Endothelial cell of umbilical vein (primary cell): ENCODE data around the gene PRUNE2. TPM values are rescaled to one million over a fixed set of nuclear protein-coding genes. Genes with fewer than 3 reads are reported as not detected.

ENCODE experiments used
- BruUV-seq: library from RNA; stranded (reverse); fragments of 400-500 nt; replicated peaks from 2 replicates; lab custom pipeline; 2021; lab: Mats Ljungman, UMichigan
- CTCF ChIA-PET: fragments of 300-600, 350-600 bp; sonication (Branson Sonifier 250); formaldehyde crosslinking; loops from one replicate; lab custom pipeline; 2021; ENCODE audit warnings: antibody characterized with exemption, inconsistent platforms; lab: Charles Lee
- POLR2A ChIA-PET: fragments of 300-600, 350-600 bp; sonication (Branson Sonifier 250); formaldehyde crosslinking; loops from one replicate; lab custom pipeline; 2021; ENCODE audit warnings: antibody characterized with exemption, inconsistent platforms; lab: Charles Lee
- DNase-seq: peaks from one replicate; pipeline ENCODE4 v3.0.0-alpha.2; 2011; ENCODE audit warnings: low read depth, low spot score
- FAIRE-seq: peaks from 2 replicates; lab custom pipeline; 2011; peaks lifted over from hg19 to GRCh38; lab: Jason Lieb, UNC
- H2AFZ ChIP-seq: 2 replicates; pipeline ENCODE4 v1.6.0; 2012; ENCODE audit warnings: low read depth, low read length, control low read depth, inconsistent platforms
- H3K27ac ChIP-seq: 2 replicates; pipeline ENCODE4 v1.5.1; 2011; ENCODE audit warnings: low read depth, mild to moderate bottlenecking, control low read depth, low read length, moderate library complexity; ENCODE audit not compliant: insufficient read depth
- H3K27me3 ChIP-seq, 2 experiments: 2 replicates each; pipeline versions ENCODE4 v1.6.0 to v1.6.1; 2011; ENCODE audit warnings: low read length in 2 of 2, mixed read lengths in 1 of 2; ENCODE audit not compliant: control insufficient read depth in 2 of 2, insufficient read depth in 2 of 2
- H3K36me3 ChIP-seq, 2 experiments: 2 replicates in 1 of 2; 3 replicates in 1 of 2; pipeline ENCODE4 v1.5.1; 2011; ENCODE audit warnings: low read length in 2 of 2, mild to moderate bottlenecking in 1 of 2, moderate library complexity in 1 of 2; ENCODE audit not compliant: control insufficient read depth in 2 of 2, insufficient read depth in 2 of 2; ENCODE audit errors: extremely low read depth in 1 of 2
- H3K4me1 ChIP-seq: 3 replicates; pipeline ENCODE4 v1.5.1; 2011; ENCODE audit warnings: mild to moderate bottlenecking, low read length; ENCODE audit not compliant: control insufficient read depth, insufficient read depth; ENCODE audit errors: extremely low read depth
- H3K4me2 ChIP-seq: 2 replicates; pipeline ENCODE4 v1.6.1; 2011; ENCODE audit warnings: low read length, control low read depth, mixed read lengths; ENCODE audit not compliant: insufficient read depth
- H3K4me3 ChIP-seq, 3 experiments: fragments of 200-600 bp in 1 of 3; sonication (generic), shearing (Covaris generic) in 1 of 3; replicated peaks in 1 of 3; 2 replicates each; pipeline ENCODE4 v1.5.1; 2011 to 2016; ENCODE audit warnings: control low read depth in 3 of 3, low read length in 3 of 3, mild to moderate bottlenecking in 2 of 3, inconsistent platforms in 1 of 3, low read depth in 1 of 3, moderate library complexity in 1 of 3; ENCODE audit not compliant: insufficient read depth in 1 of 3
- H3K79me2 ChIP-seq: 2 replicates; pipeline ENCODE4 v1.6.0; 2012; ENCODE audit warnings: low read length, inconsistent platforms; ENCODE audit not compliant: control insufficient read depth, insufficient read depth
- H3K9ac ChIP-seq: replicated peaks from 2 replicates; pipeline ENCODE3; 2011; ENCODE audit warnings: low read length, control low read depth; ENCODE audit not compliant: insufficient read depth; ENCODE audit errors: extremely low read depth
- H3K9me1 ChIP-seq: replicated peaks from 3 replicates; pipeline ENCODE4 v1.6.0; 2011; ENCODE audit warnings: mild to moderate bottlenecking, low read length; ENCODE audit not compliant: control insufficient read depth, insufficient read depth; ENCODE audit errors: extremely low read depth
- H3K9me3 ChIP-seq: replicated peaks from 2 replicates; pipeline ENCODE4 v1.5.1; 2012; ENCODE audit warnings: low read length, inconsistent platforms; ENCODE audit not compliant: control insufficient read depth, insufficient read depth
- H4K20me1 ChIP-seq: replicated peaks from 2 replicates; pipeline ENCODE3; 2011; ENCODE audit warnings: mild to moderate bottlenecking, low read length; ENCODE audit not compliant: control insufficient read depth, insufficient read depth; ENCODE audit errors: extremely low read depth
- EZH2 ChIP-seq: IDR thresholded peaks from 2 replicates; pipeline ENCODE4 v1.6.1; 2012; ENCODE audit warnings: borderline replicate concordance, low read depth, mild to moderate bottlenecking, moderate library complexity, low read length, inconsistent platforms; ENCODE audit not compliant: severe bottlenecking
- FOS ChIP-seq: IDR thresholded peaks from 2 replicates; pipeline ENCODE4 v1.6.1; 2011; ENCODE audit warnings: mild to moderate bottlenecking, low read length, moderate library complexity, borderline replicate concordance; ENCODE audit not compliant: insufficient read depth
- GATA2 ChIP-seq: IDR thresholded peaks from 2 replicates; pipeline ENCODE4 v1.7.0; 2011; ENCODE audit warnings: low read depth, mild to moderate bottlenecking, moderate library complexity, mixed read lengths, low read length; ENCODE audit not compliant: insufficient read length, insufficient read depth
- JUN ChIP-seq: IDR thresholded peaks from 2 replicates; pipeline ENCODE4 v1.6.1; 2011; ENCODE audit warnings: borderline replicate concordance, low read depth; ENCODE audit not compliant: insufficient read length, insufficient read depth
- MYC ChIP-seq: IDR thresholded peaks from one replicate; pipeline ENCODE4 v1.6.1; 2011; ENCODE audit warnings: mild to moderate bottlenecking, low read depth, low read length
- POLR2A ChIP-seq: IDR thresholded peaks from 2 replicates; pipeline ENCODE4 v1.6.1; 2012; ENCODE audit warnings: low read depth, mild to moderate bottlenecking, control low read depth, low read length
- POLR2AphosphoS5 ChIP-seq: IDR thresholded peaks from 2 replicates; pipeline ENCODE4 v1.6.1; 2012; ENCODE audit warnings: low read depth, mild to moderate bottlenecking, control low read depth, low read length, moderate library complexity; ENCODE audit not compliant: insufficient read depth
- dilution Hi-C: fragments of 300-500 bp; cut with MboI; formaldehyde crosslinking; loops from one replicate; pipeline ENCODE4 v1.15.0; 2019; ENCODE audit warnings: low sequenced_read_pairs; ENCODE audit not compliant: extremely low pct_ligation_motif_present
- intact Hi-C: fragments of 100-400 bp; cut with micrococcal nuclease; formaldehyde crosslinking; loops from one replicate; pipeline ENCODE4 v1.10.0; 2022
- polyA plus RNA-seq, 4 experiments: library from polyadenylated mRNA; depleted of rRNA in 3 of 4; stranded (reverse) in 3 of 4; unstranded in 1 of 4; fragments of >200 nt; gene quantifications; 2 replicates each; pipeline versions ENCODE4 v1.2.1 to v1.2.3, GENCODE V29; 2011 to 2012; ENCODE audit warnings: missing spikeins in 1 of 4
- total RNA-seq: library from RNA; stranded (reverse); gene quantifications from 2 replicates; pipeline ENCODE4 v1.2.3, GENCODE V29; 2021
- TF ChIP-seq, protein P1 (sequence below), 2 donors: IDR thresholded peaks; 1 replicate in 1 of 2; 2 replicates in 1 of 2; pipeline ENCODE4 v1.5.1; 2011; ENCODE audit warnings: low read length in 2 of 2, mild to moderate bottlenecking in 2 of 2, moderate library complexity in 2 of 2, control low read depth in 1 of 2, inconsistent platforms in 1 of 2, low read depth in 1 of 2; ENCODE audit not compliant: insufficient read depth in 1 of 2; ENCODE audit errors: extremely low read depth in 1 of 2
- TF ChIP-seq, protein P2 (sequence below): IDR thresholded peaks from 2 replicates; pipeline ENCODE4 v1.6.1; 2011; ENCODE audit not compliant: insufficient read depth, insufficient read length

PRUNE2 gene
- total and polyA plus RNA-seq, 2 donors (not counting 3 experiments of a cell fraction or from before 2014, with no cell fraction given): 15.8 to 21.7 TPM

DNA sequence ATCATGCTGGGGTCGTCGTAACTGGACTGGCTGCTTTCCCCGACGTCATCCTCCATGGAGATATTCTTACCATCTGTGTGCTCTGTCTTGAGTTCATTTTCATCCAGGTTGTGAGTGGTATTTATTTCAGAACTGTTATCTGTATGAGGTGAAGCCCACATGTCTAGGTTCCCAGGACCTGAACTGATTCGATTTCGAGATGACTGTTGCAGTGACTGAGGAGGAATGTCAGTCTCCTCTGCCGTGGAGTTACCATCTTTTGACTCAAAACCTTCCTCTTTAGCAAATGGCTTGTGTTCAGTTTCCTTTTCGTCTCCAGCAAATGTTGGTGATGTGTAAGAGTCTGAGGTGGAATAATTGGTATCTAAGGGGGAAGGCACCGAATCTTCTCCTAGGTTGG lies 196.9 kb downstream of the PRUNE2 start:
- no peak overlapping the region for H2AFZ ChIP-seq
- ChIA-PET POLR2A (no interaction called here), CTCF (no interaction called here)
- H3K4me1 ChIP-seq: peaks cover 12% of the 10 kb centered on the region
- H3K9ac ChIP-seq: no peak overlapping the region
- no peaks in the 10 kb centered on the region for H3K9me1 ChIP-seq
- H3K79me2 ChIP-seq: no peaks in the 10 kb centered on the region
- no peak overlapping the region for H3K27ac ChIP-seq
- no peaks in the 10 kb centered on the region for H3K36me3 ChIP-seq
- H4K20me1 ChIP-seq: no peaks in the 10 kb centered on the region
- no TSS peak for BruUV-seq
- DNase-seq (no peak), FAIRE-seq (no peak)
- TF ChIP-seq MYC (no peak), FOS (no peak), JUN (no peak), POLR2A (no peak), GATA2 (no peak), EZH2 (no peak), POLR2AphosphoS5 (no peak)
- TF ChIP-seq, protein P1, sequence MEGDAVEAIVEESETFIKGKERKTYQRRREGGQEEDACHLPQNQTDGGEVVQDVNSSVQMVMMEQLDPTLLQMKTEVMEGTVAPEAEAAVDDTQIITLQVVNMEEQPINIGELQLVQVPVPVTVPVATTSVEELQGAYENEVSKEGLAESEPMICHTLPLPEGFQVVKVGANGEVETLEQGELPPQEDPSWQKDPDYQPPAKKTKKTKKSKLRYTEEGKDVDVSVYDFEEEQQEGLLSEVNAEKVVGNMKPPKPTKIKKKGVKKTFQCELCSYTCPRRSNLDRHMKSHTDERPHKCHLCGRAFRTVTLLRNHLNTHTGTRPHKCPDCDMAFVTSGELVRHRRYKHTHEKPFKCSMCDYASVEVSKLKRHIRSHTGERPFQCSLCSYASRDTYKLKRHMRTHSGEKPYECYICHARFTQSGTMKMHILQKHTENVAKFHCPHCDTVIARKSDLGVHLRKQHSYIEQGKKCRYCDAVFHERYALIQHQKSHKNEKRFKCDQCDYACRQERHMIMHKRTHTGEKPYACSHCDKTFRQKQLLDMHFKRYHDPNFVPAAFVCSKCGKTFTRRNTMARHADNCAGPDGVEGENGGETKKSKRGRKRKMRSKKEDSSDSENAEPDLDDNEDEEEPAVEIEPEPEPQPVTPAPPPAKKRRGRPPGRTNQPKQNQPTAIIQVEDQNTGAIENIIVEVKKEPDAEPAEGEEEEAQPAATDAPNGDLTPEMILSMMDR (IDR thresholded peaks at IDR 0.05; ENCODE audit: extremely low read depth in 1 of 2, insufficient read depth in 1 of 2, low read depth in 1 of 2, low read length in 2 of 2): no peak
- TF ChIP-seq, protein P2, sequence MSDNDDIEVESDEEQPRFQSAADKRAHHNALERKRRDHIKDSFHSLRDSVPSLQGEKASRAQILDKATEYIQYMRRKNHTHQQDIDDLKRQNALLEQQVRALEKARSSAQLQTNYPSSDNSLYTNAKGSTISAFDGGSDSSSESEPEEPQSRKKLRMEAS: no peak
- no peak overlapping the region for H3K4me3 ChIP-seq
- peaks cover 0 to 18% of the 10 kb centered on the region in 2 experiments for H3K27me3 ChIP-seq
- H3K9me3 ChIP-seq: no peaks in the 10 kb centered on the region
- no peak overlapping the region for H3K4me2 ChIP-seq
- dilution Hi-C loops (no loop called here), intact Hi-C loops (loop anchor here (10.0 kb wide), 1 partner anchor 1444 kb away; no protein-coding TSS in a partner anchor)
